ENCODE data around the gene ZNF519. TPM values are rescaled to one million over a fixed set of nuclear protein-coding genes. Genes with fewer than 3 reads are reported as not detected.

Gene ZNF519
- polyA plus RNA-seq, 3 donors = 0.52 to 1.7 (median 0.63) TPM

- 100% methylated on average over 3 of the region's 3 CpGs for WGBS (ENCODE audit: insufficient coverage)
- no peaks in the 10 kb centered on the region for H4K20me1 ChIP-seq (ENCODE audit: insufficient read depth, low read length)
- intact Hi-C loops (cut with micrococcal nuclease) = no loop called here
- peaks cover 0 to 3% of the 10 kb centered on the region in 2 donors for H3K36me3 ChIP-seq (replicated peaks in 1 of 2; ENCODE audit: control insufficient read depth in 1 of 2, insufficient read depth in 2 of 2, low read length in 2 of 2)
- no peak overlapping the region for H3K4me3 ChIP-seq (replicated peaks in 1 of 3; ENCODE audit: low read depth in 2 of 3, low read length in 3 of 3)
- no peaks in the 10 kb centered on the region for H3K27me3 Mint-ChIP-seq (ENCODE audit: low read depth in 3 of 3)
- H3K36me3 Mint-ChIP-seq = peaks cover 12 to 21% of the 10 kb centered on the region in 2 donors
- H3K79me2 ChIP-seq (ENCODE audit: insufficient read depth, low read length) = no peaks in the 10 kb centered on the region
- no peak overlapping the region for H2AFZ ChIP-seq (ENCODE audit: insufficient read depth, low read depth, low read length, poor library complexity, severe bottlenecking)
- no peaks in the 10 kb centered on the region for H3K9me3 ChIP-seq (replicated peaks in 1 of 2; ENCODE audit: control insufficient read depth in 1 of 2, insufficient read depth in 1 of 2, low read length in 2 of 2)
- no peak overlapping the region for H3K27ac ChIP-seq (ENCODE audit: low read depth in 1 of 2, low read length in 2 of 2)
- H3K27me3 ChIP-seq (ENCODE audit: control insufficient read depth in 2 of 2, insufficient read depth in 2 of 2, low read length in 2 of 2) = no peaks in the 10 kb centered on the region
- no peak overlapping the region for H3K4me3 Mint-ChIP-seq
- no peak overlapping the region for H3K4me2 ChIP-seq (replicated peaks; ENCODE audit: extremely low read depth, low read length, poor library complexity, severe bottlenecking)
- no peaks in the 10 kb centered on the region for H3K4me1 ChIP-seq (ENCODE audit: control insufficient read depth in 1 of 2, insufficient read depth in 2 of 2, low read length in 2 of 2)
- no peak for DNase-seq
- H3K4me1 Mint-ChIP-seq = no peaks in the 10 kb centered on the region
- no peak overlapping the region for H3K27ac Mint-ChIP-seq
- H3K9ac ChIP-seq (ENCODE audit: insufficient read depth, low read length, poor library complexity, severe bottlenecking) = no peak overlapping the region
- peaks cover 0 to 3% (median under 1%) of the 10 kb centered on the region in 7 donors for H3K9me3 Mint-ChIP-seq
- TF ChIP-seq, protein P1, sequence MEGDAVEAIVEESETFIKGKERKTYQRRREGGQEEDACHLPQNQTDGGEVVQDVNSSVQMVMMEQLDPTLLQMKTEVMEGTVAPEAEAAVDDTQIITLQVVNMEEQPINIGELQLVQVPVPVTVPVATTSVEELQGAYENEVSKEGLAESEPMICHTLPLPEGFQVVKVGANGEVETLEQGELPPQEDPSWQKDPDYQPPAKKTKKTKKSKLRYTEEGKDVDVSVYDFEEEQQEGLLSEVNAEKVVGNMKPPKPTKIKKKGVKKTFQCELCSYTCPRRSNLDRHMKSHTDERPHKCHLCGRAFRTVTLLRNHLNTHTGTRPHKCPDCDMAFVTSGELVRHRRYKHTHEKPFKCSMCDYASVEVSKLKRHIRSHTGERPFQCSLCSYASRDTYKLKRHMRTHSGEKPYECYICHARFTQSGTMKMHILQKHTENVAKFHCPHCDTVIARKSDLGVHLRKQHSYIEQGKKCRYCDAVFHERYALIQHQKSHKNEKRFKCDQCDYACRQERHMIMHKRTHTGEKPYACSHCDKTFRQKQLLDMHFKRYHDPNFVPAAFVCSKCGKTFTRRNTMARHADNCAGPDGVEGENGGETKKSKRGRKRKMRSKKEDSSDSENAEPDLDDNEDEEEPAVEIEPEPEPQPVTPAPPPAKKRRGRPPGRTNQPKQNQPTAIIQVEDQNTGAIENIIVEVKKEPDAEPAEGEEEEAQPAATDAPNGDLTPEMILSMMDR (IDR thresholded peaks at IDR 0.05) = no peak
Observed at GRCh38 chr18:14075196-14075595, 57.0 kb downstream of the ZNF519 start.

DNA sequence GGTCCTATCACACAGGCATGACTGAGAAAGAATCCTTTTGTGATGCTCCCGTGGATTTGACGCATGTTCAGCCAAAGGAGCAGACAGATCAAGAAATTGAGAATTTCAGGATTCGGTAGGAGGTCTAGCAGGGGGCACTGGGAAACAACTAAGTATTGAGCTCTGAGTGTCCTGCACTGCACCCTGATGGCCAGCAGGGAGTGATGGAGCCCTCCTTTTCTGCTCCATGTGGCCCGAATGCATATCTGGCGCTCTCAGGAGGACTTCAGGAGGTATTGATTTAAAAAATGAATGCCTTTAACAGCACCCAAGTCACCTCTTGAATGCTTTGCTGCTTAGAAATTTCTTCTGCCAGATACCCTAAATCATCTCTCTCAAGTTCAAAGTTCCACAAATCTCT lies 58.0 kb downstream of the ZNF519 start:
- Histone ChIP-seq H3K4me2 (replicated peaks; ENCODE audit: extremely low read depth, low read length, poor library complexity, severe bottlenecking) (no peak overlapping the region), H2AFZ (ENCODE audit: insufficient read depth, low read depth, low read length, poor library complexity, severe bottlenecking) (no peak overlapping the region), H3K79me2 (ENCODE audit: insufficient read depth, low read length) (no peaks in the 10 kb centered on the region), H3K27me3 (ENCODE audit: control insufficient read depth in 2 of 2, insufficient read depth in 2 of 2, low read length in 2 of 2) (no peaks in the 10 kb centered on the region), H3K4me1 (ENCODE audit: control insufficient read depth in 1 of 2, insufficient read depth in 2 of 2, low read length in 2 of 2) (no peaks in the 10 kb centered on the region), H4K20me1 (ENCODE audit: insufficient read depth, low read length) (no peaks in the 10 kb centered on the region), H3K27ac (ENCODE audit: low read depth in 1 of 2, low read length in 2 of 2) (no peak overlapping the region), H3K9me3 (replicated peaks in 1 of 2; ENCODE audit: control insufficient read depth in 1 of 2, insufficient read depth in 1 of 2, low read length in 2 of 2) (no peaks in the 10 kb centered on the region), H3K36me3 (replicated peaks in 1 of 2; ENCODE audit: control insufficient read depth in 1 of 2, insufficient read depth in 2 of 2, low read length in 2 of 2) (peaks cover 0 to 3% of the 10 kb centered on the region in 2 donors), H3K4me3 (replicated peaks in 1 of 3; ENCODE audit: low read depth in 2 of 3, low read length in 3 of 3) (no peak overlapping the region), H3K9ac (ENCODE audit: insufficient read depth, low read length, poor library complexity, severe bottlenecking) (no peak overlapping the region)
- no peak overlapping the region for H3K27ac Mint-ChIP-seq
- intact Hi-C loops (cut with micrococcal nuclease) = no loop called here
- peaks cover 0 to 9% (median 4%) of the 10 kb centered on the region in 7 donors for H3K9me3 Mint-ChIP-seq
- no peak overlapping the region for H3K4me3 Mint-ChIP-seq
- TF ChIP-seq, protein P1 (IDR thresholded peaks at IDR 0.05) = no peak
- H3K27me3 Mint-ChIP-seq (ENCODE audit: low read depth in 3 of 3) = no peaks in the 10 kb centered on the region
- H3K4me1 Mint-ChIP-seq = no peaks in the 10 kb centered on the region
- DNase-seq = no peak
- peaks cover 10 to 18% of the 10 kb centered on the region in 2 donors for H3K36me3 Mint-ChIP-seq
- WGBS (ENCODE audit: insufficient coverage) = 94% methylated on average over 3 of the region's 5 CpGs

All from CD14-positive monocyte (primary cell).